SK-N-SH (cell line): Measurements from ENCODE around the gene DUSP6.

Experiments used
- EZH2phosphoT487 ChIP-seq: fragments of 200-600 bp; sonication (generic); IDR thresholded peaks from 2 replicates; pipeline ENCODE4 v1.6.1; 2017; ENCODE audit warnings: low read depth, mixed run types, mild to moderate bottlenecking, antibody characterized with exemption, moderate library complexity, borderline replicate concordance
- FOSL2 ChIP-seq: IDR thresholded peaks from 2 replicates; pipeline ENCODE4 v1.4.0; 2012; ENCODE audit warnings: low read depth, mild to moderate bottlenecking, moderate library complexity, borderline replicate concordance
- MXI1 ChIP-seq: IDR thresholded peaks from 2 replicates; pipeline ENCODE4 v1.6.1; 2012; ENCODE audit warnings: mild to moderate bottlenecking, low read depth, low read length, improper control_type of control experiment
- NRF1 ChIP-seq: IDR thresholded peaks from 2 replicates; pipeline ENCODE4 v1.6.1; 2012; ENCODE audit warnings: low read depth, mild to moderate bottlenecking, low read length
- RAD21 ChIP-seq: IDR thresholded peaks from 2 replicates; pipeline ENCODE4 v1.6.1; 2012; ENCODE audit warnings: mild to moderate bottlenecking, low read length
- TF ChIP-seq, protein P1 (sequence below): fragments of 200-600 bp; sonication (generic); IDR thresholded peaks from 2 replicates; pipeline ENCODE4 v1.6.1; 2017; ENCODE audit warnings: antibody characterized with exemption, mild to moderate bottlenecking, moderate library complexity
- TF ChIP-seq, protein P2 (sequence below): IDR thresholded peaks from 2 replicates; pipeline ENCODE4 v1.6.1; 2012; ENCODE audit warnings: mild to moderate bottlenecking, low read depth, low read length, moderate library complexity

- TF ChIP-seq RAD21 (no peak), NRF1 (peak; percentile 63; the same call in 1 of the 2 replicates), MXI1 (no peak), FOSL2 (no peak), EZH2phosphoT487 (no peak)
- TF ChIP-seq, protein P1, sequence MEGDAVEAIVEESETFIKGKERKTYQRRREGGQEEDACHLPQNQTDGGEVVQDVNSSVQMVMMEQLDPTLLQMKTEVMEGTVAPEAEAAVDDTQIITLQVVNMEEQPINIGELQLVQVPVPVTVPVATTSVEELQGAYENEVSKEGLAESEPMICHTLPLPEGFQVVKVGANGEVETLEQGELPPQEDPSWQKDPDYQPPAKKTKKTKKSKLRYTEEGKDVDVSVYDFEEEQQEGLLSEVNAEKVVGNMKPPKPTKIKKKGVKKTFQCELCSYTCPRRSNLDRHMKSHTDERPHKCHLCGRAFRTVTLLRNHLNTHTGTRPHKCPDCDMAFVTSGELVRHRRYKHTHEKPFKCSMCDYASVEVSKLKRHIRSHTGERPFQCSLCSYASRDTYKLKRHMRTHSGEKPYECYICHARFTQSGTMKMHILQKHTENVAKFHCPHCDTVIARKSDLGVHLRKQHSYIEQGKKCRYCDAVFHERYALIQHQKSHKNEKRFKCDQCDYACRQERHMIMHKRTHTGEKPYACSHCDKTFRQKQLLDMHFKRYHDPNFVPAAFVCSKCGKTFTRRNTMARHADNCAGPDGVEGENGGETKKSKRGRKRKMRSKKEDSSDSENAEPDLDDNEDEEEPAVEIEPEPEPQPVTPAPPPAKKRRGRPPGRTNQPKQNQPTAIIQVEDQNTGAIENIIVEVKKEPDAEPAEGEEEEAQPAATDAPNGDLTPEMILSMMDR = no peak
- TF ChIP-seq, protein P2, sequence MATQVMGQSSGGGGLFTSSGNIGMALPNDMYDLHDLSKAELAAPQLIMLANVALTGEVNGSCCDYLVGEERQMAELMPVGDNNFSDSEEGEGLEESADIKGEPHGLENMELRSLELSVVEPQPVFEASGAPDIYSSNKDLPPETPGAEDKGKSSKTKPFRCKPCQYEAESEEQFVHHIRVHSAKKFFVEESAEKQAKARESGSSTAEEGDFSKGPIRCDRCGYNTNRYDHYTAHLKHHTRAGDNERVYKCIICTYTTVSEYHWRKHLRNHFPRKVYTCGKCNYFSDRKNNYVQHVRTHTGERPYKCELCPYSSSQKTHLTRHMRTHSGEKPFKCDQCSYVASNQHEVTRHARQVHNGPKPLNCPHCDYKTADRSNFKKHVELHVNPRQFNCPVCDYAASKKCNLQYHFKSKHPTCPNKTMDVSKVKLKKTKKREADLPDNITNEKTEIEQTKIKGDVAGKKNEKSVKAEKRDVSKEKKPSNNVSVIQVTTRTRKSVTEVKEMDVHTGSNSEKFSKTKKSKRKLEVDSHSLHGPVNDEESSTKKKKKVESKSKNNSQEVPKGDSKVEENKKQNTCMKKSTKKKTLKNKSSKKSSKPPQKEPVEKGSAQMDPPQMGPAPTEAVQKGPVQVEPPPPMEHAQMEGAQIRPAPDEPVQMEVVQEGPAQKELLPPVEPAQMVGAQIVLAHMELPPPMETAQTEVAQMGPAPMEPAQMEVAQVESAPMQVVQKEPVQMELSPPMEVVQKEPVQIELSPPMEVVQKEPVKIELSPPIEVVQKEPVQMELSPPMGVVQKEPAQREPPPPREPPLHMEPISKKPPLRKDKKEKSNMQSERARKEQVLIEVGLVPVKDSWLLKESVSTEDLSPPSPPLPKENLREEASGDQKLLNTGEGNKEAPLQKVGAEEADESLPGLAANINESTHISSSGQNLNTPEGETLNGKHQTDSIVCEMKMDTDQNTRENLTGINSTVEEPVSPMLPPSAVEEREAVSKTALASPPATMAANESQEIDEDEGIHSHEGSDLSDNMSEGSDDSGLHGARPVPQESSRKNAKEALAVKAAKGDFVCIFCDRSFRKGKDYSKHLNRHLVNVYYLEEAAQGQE = no peak
Measured at GRCh38 chr12:89352242-89352491, 134 bp downstream of the DUSP6 start.
